Raji (cell line): ENCODE data around the gene ZMIZ2.
A peak's percentile ranks its signal among the peaks of the same experiment; 100 is the strongest.

Experiments
- POLR2A ChIP-seq: IDR thresholded peaks from 2 replicates; pipeline ENCODE4 v1.6.1; 2011; ENCODE audit warnings: low read depth, low read length, control low read depth; ENCODE audit not compliant: insufficient read depth

Gene ZMIZ2

DNA sequence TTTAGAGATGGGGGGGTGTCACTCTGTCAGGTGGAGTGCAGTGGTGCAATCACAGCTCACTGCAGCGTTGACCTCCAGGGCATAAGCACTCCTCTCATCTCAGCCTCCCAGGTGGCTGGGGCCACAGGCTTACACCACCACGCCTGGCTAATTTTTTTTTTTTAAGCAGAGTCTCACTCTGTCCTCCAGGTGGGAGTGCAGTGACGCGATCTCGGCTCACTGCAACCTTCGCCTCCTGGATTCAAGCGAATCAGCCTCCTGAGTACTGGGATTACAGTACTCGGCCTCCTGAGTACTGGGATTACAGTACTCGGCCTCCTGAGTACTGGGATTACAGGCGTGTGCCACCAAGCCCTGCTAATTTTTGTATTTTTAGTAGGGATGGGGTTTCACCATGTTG, 24.2 kb downstream of the ZMIZ2 start:
- no peak for TF ChIP-seq POLR2A

DNA sequence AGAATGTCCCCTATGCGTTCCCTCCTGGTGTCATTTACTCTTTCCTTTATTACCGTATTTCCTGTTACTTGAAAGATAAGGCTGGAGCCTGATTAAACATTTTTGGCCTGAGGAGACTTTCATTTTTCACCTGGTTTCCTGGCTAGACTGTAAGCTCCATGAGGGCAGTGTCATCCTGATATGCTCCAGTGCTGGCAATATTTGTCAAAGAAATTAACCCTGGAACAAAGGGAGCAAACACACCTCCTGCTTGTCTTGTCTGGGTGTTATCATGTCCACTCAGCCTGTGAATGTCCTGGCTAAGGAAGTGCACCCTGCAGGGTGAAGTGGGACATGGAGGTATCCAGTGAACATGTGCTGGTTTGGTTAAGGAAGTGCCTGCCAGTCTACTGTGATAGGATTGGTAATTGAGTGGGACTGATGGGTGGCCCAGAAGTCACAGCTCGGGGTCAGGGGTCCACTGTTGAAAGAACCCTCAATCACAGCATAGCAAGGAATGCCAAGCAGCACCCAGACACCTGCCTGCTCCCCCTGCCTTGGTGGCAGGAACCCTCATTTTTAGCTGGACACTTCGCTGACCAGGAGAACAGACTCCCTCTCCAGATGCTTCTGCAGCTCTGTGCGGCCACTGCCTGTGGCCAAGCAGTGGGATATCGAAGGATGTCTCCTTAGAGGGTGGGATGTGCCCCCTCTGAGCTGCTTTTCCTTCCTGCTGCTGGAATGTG, 26.9 kb downstream of the ZMIZ2 start:
- TF ChIP-seq POLR2A, result no peak

DNA sequence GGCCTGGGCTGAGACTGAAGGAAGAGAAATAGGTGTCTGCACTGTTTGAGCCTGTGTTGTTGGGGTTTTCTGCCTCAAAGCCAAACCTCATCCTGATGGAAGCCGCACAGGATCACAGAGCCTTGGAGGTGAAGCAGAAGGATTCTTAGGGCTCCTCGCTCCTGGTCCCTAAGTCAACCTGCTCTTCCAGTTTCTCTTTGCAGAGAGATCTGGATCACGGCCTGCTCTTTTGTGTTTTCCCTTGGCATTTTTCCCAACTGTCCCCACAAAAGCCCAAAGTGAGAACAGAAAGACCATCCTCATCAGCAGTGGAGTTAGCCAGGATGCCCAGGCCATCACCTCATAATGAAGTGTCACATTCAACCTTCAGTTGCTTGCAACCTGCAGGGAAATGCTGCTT, 27.6 kb downstream of the ZMIZ2 start:
- TF ChIP-seq POLR2A, result no peak

DNA sequence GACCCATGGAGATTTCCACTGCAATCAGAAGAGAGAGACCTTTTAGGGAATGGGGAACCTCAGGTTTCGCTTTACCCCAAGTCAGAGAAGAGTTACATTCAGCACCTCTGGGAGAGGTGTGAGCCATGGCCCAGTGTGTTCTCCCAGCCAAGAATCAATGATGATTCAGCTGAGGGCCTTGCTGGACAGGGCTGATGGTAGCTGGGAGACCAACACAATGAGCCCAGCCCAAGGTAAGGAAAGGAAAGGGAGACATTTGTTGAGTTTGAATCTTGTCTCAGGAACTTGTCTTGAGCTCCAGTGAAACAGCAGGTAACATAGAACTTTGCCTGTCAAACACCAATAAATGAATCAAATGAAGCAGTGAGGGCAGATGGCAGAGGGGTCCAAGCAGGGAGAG, 33.8 kb downstream of the ZMIZ2 start:
- TF ChIP-seq POLR2A, result no peak

DNA sequence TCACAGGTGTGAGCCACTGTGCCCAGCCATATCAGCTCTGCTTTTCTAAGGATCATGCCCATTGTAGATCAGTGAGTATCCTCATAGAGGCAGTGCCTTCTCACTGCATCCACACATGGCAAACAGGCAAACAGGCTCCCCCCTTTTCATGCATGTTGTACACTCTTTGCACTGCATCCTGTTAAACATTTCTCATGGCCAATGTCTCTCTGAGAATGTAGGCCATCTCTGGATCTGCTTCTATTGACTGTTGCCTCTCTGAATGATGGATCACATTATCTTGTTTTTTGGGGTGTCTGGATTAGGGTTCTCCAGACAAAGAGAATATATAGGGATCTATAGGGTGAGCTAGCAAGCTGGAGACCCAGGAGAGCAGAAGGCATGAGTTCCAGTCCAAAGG, 34.8 kb downstream of the ZMIZ2 start:
- TF ChIP-seq POLR2A, result no peak

DNA sequence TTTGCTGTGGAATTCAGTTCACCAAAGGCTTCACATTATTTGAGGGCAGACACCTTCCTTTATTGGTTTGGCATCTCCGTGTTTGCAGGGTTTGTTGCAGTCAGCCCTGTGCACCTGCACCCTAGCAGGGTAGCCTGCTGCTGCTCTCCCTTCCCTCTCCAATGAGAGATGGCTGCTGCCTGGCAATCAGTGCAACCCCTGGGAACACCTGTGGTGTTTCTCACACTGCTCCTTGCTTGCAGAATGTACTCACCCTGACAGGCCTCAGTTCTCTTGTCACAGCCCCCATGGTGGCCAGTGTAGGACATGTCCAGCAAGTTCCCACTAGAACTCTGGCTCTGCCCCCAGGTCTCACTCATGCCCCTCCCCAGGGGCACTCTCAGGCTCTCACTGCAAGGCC, 35.7 kb downstream of the ZMIZ2 start:
- no peak for TF ChIP-seq POLR2A

DNA sequence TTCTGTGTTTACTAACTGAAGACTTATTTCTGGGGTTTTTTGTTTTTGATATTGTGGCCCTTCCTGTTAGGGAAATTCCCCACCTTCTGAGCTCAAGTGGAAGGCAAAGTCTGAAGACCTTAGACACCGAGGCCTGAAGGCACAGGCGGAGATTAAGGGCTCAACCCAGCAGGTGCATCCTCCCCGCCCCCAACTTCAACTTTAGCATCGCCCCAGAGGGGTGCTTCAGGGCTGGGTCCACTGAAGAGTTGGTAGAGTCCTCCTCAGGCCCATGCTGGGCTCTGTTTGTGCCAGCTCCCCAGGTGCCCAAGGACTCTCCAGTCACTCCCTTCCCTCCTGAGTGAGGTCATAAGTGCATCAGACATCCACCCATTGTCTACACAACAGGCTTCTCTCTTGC, 38.4 kb downstream of the ZMIZ2 start:
- no peak for TF ChIP-seq POLR2A

DNA sequence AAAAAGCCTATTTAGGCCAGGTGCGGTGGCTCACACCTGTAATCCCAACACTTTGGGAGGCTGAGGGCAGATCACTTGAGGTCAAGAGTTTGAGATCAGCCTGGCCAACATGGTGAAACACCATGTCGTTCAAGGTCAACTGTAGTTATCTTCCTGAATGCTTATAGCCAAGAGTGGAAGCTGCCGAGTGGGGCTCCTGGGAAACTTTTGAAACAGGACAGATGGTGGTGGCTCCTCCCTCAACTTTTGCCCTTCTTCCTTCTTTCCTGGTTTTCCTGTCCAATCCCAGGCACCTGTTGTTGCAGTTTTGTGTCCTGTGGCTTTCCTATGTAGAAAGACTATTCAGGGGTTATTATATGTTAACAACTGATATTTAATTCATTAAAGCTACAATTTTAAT, 39.1 kb downstream of the ZMIZ2 start:
- TF ChIP-seq POLR2A, result no peak

DNA sequence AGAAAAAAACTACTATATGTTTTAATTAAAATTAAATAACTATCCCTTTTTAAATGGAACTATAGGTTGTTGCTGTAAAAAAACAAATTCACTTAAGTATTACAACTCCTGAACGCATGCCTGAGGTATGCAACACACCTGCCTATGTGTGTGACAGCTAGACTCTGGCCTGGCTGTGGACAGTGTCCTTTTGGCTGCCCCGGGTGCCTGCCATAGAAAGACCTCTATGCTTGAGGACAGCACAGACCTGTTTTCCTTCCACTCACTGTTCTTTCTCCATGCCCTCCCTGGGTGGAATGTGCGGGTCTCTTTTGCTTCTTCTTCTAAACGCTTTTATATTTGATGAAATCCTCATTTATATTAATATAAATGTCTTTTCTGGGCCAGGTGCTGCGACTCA, 41.3 kb downstream of the ZMIZ2 start:
- TF ChIP-seq POLR2A, result no peak

DNA sequence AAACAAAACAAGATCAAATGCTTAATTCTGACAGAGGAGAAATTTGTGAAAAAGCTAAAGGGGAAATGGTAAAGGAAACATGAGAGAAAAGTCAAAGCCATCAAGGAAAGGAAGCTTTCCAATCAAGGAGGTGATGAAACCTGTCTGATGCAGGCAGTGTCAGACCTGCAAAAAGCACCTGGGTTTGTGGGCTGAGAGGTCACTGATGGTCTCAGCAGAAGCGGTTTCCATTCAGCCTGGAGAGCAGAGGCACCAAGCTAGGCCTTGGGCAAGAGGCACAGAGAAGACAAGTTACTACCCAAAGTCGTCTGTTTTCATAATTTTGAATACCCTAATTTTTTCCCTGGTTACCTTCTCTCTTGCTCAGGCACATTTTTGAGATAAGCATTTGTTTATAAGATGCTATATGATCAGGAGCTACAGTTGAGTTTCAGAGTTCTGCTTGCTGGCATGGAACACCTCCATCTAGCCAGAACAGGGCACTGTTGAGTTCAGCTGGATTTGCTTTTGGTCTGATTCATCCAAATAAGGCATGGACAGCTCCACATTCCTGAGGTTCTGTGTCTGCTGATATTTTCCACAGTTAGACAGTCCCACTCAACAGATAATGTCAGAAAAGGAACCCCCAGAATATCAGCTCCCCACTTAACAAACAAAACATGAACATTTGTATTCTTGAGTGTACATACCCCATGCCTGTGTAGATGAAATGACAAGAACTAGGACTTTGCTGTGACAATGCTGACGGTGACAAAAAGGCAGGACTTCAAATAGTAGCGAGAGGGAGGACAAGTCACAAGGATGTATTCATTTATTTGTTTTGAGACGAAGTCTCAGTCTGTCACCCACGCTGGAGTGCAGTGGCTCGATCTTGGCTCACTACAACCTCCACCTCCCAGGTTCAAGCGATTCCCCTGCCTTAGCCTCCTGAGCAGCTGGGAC, 42.9 kb downstream of the ZMIZ2 start:
- TF ChIP-seq POLR2A, result no peak

DNA sequence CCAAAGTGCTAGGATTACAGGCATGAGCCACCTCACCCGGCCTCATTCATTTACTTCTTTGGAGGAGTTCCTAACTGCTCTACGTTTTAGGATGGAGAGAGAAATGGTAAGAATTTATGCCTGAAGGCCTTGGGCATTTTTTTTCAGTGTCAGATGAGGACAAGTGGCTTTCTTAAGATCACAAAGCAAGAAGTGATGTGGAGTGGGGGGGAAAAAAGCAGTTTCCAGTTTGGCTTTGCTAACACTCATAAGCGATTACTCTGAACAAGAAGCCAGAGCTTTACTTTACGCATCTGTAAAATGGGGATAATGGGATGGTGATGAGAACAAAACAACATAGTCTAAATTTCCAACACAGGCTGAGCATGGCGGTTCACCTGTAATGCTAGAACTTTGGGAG, 45.3 kb downstream of the ZMIZ2 start:
- no peak for TF ChIP-seq POLR2A

DNA sequence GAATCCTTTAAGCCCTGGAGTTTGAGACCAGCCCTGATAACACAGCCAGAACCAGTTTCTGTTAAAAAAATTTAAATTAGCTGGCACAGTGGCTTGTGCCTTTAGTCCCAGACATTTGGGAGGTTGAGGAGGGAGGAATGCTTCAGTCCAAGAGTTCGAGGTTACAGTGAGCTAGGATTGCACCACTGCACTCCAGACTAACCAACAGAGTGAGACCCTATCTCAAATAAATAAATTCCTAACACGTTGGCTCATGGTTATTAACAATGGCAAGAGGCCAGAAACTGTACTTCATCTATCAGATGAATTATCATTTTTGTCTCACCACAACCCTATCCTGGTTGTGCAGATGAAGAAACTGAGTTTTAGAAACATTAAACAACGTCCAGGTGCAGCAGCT, 45.7 kb downstream of the ZMIZ2 start:
- TF ChIP-seq POLR2A, result no peak

DNA sequence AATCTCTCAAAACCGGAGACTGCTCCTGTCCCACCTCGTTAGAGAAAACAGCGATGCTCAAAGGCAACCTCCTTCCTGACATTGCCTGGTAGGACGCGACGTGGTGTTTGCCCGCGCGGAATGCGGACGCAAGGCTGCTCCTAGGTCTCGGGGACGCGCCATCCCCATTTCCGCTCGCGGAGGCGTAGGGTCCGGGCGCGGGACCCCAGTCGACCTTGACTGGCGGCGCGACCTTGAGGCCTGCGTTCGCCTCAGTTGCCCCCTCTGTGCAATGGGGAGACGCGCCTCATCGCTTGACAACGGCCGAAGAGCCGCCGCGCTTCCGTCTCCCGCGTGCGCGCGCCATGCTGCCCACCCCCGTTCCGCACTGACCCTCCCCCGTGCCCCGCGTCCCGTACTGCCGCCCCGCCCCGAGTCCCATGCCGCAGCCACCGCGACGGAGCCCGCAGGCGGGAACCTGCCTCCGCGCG, 47.4 kb downstream of the ZMIZ2 start:
- TF ChIP-seq POLR2A, result peak; percentile 73

DNA sequence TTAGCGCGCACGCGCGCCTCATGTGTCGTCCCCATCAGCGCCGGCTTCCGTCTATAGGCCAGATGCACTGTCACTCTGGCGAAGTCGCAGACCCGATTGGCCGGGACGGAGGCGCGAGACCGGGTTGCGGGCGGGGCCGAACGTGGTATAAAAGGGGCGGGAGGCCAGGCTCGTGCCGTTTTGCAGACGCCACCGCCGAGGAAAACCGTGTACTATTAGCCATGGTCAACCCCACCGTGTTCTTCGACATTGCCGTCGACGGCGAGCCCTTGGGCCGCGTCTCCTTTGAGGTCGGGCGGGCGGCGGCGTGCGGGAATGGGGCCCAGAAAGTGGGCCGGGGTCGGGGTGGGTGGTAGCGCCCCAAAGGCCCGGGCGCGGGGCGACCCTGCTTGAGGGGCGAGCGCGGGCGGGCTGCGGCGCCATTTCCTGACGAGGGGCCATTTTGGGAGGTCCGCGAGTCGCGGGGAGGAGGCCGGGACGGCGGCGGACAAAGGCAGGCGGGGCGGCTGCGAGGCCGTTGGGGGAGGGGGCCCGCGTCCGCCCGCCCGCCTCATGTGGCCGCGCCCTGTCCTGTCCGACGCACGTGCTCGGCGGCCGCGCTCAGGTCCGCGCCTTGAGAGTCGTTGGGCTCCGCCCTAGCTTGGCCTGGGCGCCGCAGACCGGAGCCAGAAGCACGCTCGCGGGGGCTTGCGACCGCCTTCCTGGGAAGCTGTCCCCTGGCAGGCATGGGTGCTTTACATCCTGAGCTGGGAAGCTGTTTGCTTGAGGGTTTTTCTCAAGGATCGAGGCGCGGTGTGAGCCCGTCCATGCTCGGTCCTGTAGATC, 48.1 kb downstream of the ZMIZ2 start, which contains the start of gene PPIA:
TSS of gene PPIA (plus strand) at position 178 of the 825 bp plus-strand sequence. CDS start at position 222, 44 bp downstream.
- TF ChIP-seq POLR2A, result peak; percentile 66
